ENCODE data around the gene RRAD. TPM values are rescaled to one million over a fixed set of nuclear protein-coding genes. Genes with fewer than 3 reads are reported as not detected.

RRAD gene
- total RNA-seq, 6 experiments from 2014 or later = 0.51 to 7.7 (median 3.0) TPM; not detected in 1

GRCh38 chr16:66920299-66920590 lies 5.1 kb downstream of the RRAD start:
- peaks cover 0 to 3% (median 0%) of the 10 kb centered on the region in 4 donors for H3K4me1 ChIP-seq
- ATAC-seq (no peak), DNase-seq (no peak)
- no peak overlapping the region for H3K4me3 ChIP-seq
- H3K27ac ChIP-seq = no peak overlapping the region
- intact Hi-C loops (cut with DNase I) = no loop called here
- no peaks in the 10 kb centered on the region for H3K36me3 ChIP-seq
- whole genome bisulfite sequencing (ENCODE audit: insufficient coverage, low coverage, low lambda C conversion rate, missing lambda C conversion rate) = 63% methylated on average over 2 of the region's 2 CpGs
- no peaks in the 10 kb centered on the region for H3K27me3 ChIP-seq
- H3K9me3 ChIP-seq = no peaks in the 10 kb centered on the region
- TF ChIP-seq CTCF (IDR thresholded peaks at IDR 0.05) (no peak), POLR2A (IDR thresholded peaks at IDR 0.05) (no peak)

GRCh38 chr16:66919569-66920298 lies 5.6 kb downstream of the RRAD start:
- no peaks in the 10 kb centered on the region for H3K27me3 ChIP-seq
- no peak overlapping the region for H3K4me3 ChIP-seq
- H3K9me3 ChIP-seq = no peaks in the 10 kb centered on the region
- no peaks in the 10 kb centered on the region for H3K4me1 ChIP-seq
- WGBS (ENCODE audit: insufficient coverage, low coverage, low lambda C conversion rate, missing lambda C conversion rate) = 65% methylated on average over 2 of the region's 5 CpGs
- TF ChIP-seq POLR2A (IDR thresholded peaks at IDR 0.05) = no peak
- no peak for TF ChIP-seq CTCF (IDR thresholded peaks at IDR 0.05)
- DNase-seq (no peak), ATAC-seq (no peak)
- no peaks in the 10 kb centered on the region for H3K36me3 ChIP-seq
- H3K27ac ChIP-seq = no peak overlapping the region
- intact Hi-C loops (cut with DNase I) = no loop called here

GRCh38 chr16:66918803-66919568 lies 6.3 kb downstream of the RRAD start, which contains the start of gene CDH16:
Gene CDH16 (minus strand): TSS chr16:66918885. CDS start chr16:66918065, 820 bp downstream.
- no peaks in the 10 kb centered on the region for H3K4me1 ChIP-seq
- no peak for TF ChIP-seq CTCF (IDR thresholded peaks at IDR 0.05)
- no peak for TF ChIP-seq POLR2A (IDR thresholded peaks at IDR 0.05)
- no peaks in the 10 kb centered on the region for H3K9me3 ChIP-seq
- DNase-seq (no peak), ATAC-seq (no peak)
- intact Hi-C loops (cut with DNase I) = no loop called here
- no peak within 1 kb of the TSS for H3K27ac ChIP-seq
- H3K27me3 ChIP-seq = no peaks in the 10 kb centered on the region
- no CpG with 5 or more reads among the region's 7 CpGs for WGBS (ENCODE audit: insufficient coverage, low coverage, low lambda C conversion rate, missing lambda C conversion rate)
- H3K36me3 ChIP-seq = no peaks in the 10 kb centered on the region
- H3K4me3 ChIP-seq = no peak within 1 kb of the TSS

GRCh38 chr16:66918355-66918754 lies 7.0 kb downstream of the RRAD start:
- WGBS (ENCODE audit: insufficient coverage, low coverage, low lambda C conversion rate, missing lambda C conversion rate) = 78% methylated on average over 1 of the region's 6 CpGs
- TF ChIP-seq POLR2A (IDR thresholded peaks at IDR 0.05) (no peak), CTCF (IDR thresholded peaks at IDR 0.05) (no peak)
- Histone ChIP-seq H3K9me3 (no peaks in the 10 kb centered on the region), H3K4me3 (no peak overlapping the region), H3K36me3 (no peaks in the 10 kb centered on the region), H3K27me3 (no peaks in the 10 kb centered on the region), H3K4me1 (no peaks in the 10 kb centered on the region), H3K27ac (no peak overlapping the region)
- no peak for DNase-seq
- intact Hi-C loops (cut with DNase I) = no loop called here
- no peak for ATAC-seq
